MCF 10A (cell line): ENCODE measurements around the gene PLEKHA5. TPM values are rescaled to one million over a fixed set of nuclear protein-coding genes. Genes with fewer than 3 reads are reported as not detected.

Source experiments
- BruUV-seq: library from RNA; stranded (reverse); fragments of 400-500 nt; replicated peaks from 2 replicates; lab custom pipeline; 2021; lab: Mats Ljungman, UMichigan
- CTCF ChIA-PET: fragments of 300-600 bp; sonication (Branson Sonifier 250); formaldehyde crosslinking; extraction: SDS; loops from one replicate; lab custom pipeline; 2021; ENCODE audit warnings: antibody characterized with exemption, inconsistent platforms; lab: Yijun Ruan, JAX
- POLR2A ChIA-PET: fragments of 300-600, 350-650 bp; sonication (Branson Sonifier 250); formaldehyde crosslinking; extraction: SDS; loops from one replicate; lab custom pipeline; 2020; ENCODE audit warnings: antibody characterized with exemption, inconsistent platforms; lab: Yijun Ruan, JAX
- DNase-seq: peaks from one replicate; pipeline ENCODE4 v3.0.0-alpha.2; 2018; ENCODE audit not compliant: unreplicated experiment
- H3K27ac Mint-ChIP-seq: one replicate; pipeline ENCODE4 v1.8.0; 2022; ENCODE audit warnings: mild to moderate bottlenecking, low read depth, mixed read lengths; ENCODE audit not compliant: unreplicated experiment
- H3K27me3 Mint-ChIP-seq: one replicate; pipeline ENCODE4 v1.8.0; 2022; ENCODE audit warnings: mixed read lengths; ENCODE audit not compliant: insufficient read depth, unreplicated experiment
- H3K36me3 Mint-ChIP-seq: one replicate; pipeline ENCODE4 v1.8.0; 2022; ENCODE audit warnings: mild to moderate bottlenecking, moderate library complexity, mixed read lengths; ENCODE audit not compliant: insufficient read depth, unreplicated experiment
- H3K4me1 Mint-ChIP-seq: one replicate; pipeline ENCODE4 v1.8.0; 2022; ENCODE audit warnings: mixed read lengths; ENCODE audit not compliant: insufficient read depth, unreplicated experiment
- H3K4me3 Mint-ChIP-seq: one replicate; pipeline ENCODE4 v1.8.0; 2022; ENCODE audit warnings: mild to moderate bottlenecking, moderate library complexity, mixed read lengths; ENCODE audit not compliant: unreplicated experiment
- H3K9me3 Mint-ChIP-seq: one replicate; pipeline ENCODE4 v1.8.0; 2022; ENCODE audit warnings: mixed read lengths; ENCODE audit not compliant: unreplicated experiment
- intact Hi-C: fragments of 100-400 bp; cut with micrococcal nuclease; formaldehyde crosslinking; loops from 2 replicates; pipeline ENCODE4 v1.14.1; 2022
- total RNA-seq: library from RNA; stranded (reverse); gene quantifications from 2 replicates; pipeline ENCODE4 v1.2.3, GENCODE V29; 2022
- TF ChIP-seq, protein P1 (sequence below): fragments of 200-600 bp; IDR thresholded peaks from one replicate; pipeline ENCODE4 v1.8.0; 2022; ENCODE audit warnings: antibody characterized with exemption, mild to moderate bottlenecking; ENCODE audit not compliant: unreplicated experiment

PLEKHA5 gene
- total RNA-seq, 1 experiment from 2014 or later = 25.2 TPM

GRCh38 chr12:19222558-19222957 lies 93.0 kb downstream of the PLEKHA5 start:
- no peak for DNase-seq
- TF ChIP-seq, protein P1, sequence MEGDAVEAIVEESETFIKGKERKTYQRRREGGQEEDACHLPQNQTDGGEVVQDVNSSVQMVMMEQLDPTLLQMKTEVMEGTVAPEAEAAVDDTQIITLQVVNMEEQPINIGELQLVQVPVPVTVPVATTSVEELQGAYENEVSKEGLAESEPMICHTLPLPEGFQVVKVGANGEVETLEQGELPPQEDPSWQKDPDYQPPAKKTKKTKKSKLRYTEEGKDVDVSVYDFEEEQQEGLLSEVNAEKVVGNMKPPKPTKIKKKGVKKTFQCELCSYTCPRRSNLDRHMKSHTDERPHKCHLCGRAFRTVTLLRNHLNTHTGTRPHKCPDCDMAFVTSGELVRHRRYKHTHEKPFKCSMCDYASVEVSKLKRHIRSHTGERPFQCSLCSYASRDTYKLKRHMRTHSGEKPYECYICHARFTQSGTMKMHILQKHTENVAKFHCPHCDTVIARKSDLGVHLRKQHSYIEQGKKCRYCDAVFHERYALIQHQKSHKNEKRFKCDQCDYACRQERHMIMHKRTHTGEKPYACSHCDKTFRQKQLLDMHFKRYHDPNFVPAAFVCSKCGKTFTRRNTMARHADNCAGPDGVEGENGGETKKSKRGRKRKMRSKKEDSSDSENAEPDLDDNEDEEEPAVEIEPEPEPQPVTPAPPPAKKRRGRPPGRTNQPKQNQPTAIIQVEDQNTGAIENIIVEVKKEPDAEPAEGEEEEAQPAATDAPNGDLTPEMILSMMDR = no peak
- CTCF ChIA-PET = interaction anchor here (0.6 to 2.2 kb wide), 19 partner anchors 9 to 1469 kb away, joined by 3 to 13 read pairs (median 5); no protein-coding TSS in a partner anchor
- peaks cover 7% of the 10 kb centered on the region for H3K36me3 Mint-ChIP-seq
- no peaks in the 10 kb centered on the region for H3K9me3 Mint-ChIP-seq
- intact Hi-C loops = loop anchor here (2.0 kb wide), 1 partner anchor 40 kb away; no protein-coding TSS in a partner anchor
- no peak overlapping the region for H3K4me3 Mint-ChIP-seq
- peaks cover 21% of the 10 kb centered on the region for H3K4me1 Mint-ChIP-seq
- no peaks in the 10 kb centered on the region for H3K27me3 Mint-ChIP-seq
- POLR2A ChIA-PET = interaction anchor here (1.0 kb wide), 1 partner anchor 11 kb away, joined by 3 read pairs; no protein-coding TSS in a partner anchor
- peak overlapping the region; percentile 64 for H3K27ac Mint-ChIP-seq
- BruUV-seq = no TSS peak

DNA sequence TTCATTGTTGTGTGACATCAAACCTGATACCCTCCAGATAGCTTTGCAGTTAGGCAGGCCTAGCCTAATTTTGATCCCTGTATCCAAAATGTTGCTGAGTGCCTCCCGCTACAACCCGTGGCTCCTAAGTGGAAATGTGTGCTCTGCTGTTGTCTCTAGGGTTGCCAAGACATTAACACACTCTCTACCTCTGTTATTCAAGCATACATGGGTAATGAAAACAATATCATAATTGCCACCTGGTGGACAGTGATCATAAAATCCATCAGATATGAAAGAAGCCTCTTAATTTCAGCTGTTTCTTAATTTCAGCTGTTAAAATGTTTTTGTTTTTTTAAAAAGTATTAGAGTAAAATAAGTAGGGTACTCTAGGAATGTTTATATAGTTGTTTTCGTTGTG lies 93.5 kb downstream of the PLEKHA5 start:
- POLR2A ChIA-PET = no interaction called here
- BruUV-seq = no TSS peak
- intact Hi-C loops = loop anchor here (2.0 kb wide), 1 partner anchor 40 kb away; no protein-coding TSS in a partner anchor
- no peak overlapping the region for H3K4me3 Mint-ChIP-seq
- H3K36me3 Mint-ChIP-seq = peaks cover 7% of the 10 kb centered on the region
- peaks cover 26% of the 10 kb centered on the region for H3K4me1 Mint-ChIP-seq
- no peaks in the 10 kb centered on the region for H3K27me3 Mint-ChIP-seq
- H3K27ac Mint-ChIP-seq = peak overlapping the region; percentile 64
- TF ChIP-seq, protein P1 = peak; percentile 31
- CTCF ChIA-PET = interaction anchor here (0.6 to 2.2 kb wide), 20 partner anchors 8 to 1470 kb away, joined by 3 to 13 read pairs (median 5); no protein-coding TSS in a partner anchor
- H3K9me3 Mint-ChIP-seq = no peaks in the 10 kb centered on the region
- DNase-seq = peak; percentile 47

DNA sequence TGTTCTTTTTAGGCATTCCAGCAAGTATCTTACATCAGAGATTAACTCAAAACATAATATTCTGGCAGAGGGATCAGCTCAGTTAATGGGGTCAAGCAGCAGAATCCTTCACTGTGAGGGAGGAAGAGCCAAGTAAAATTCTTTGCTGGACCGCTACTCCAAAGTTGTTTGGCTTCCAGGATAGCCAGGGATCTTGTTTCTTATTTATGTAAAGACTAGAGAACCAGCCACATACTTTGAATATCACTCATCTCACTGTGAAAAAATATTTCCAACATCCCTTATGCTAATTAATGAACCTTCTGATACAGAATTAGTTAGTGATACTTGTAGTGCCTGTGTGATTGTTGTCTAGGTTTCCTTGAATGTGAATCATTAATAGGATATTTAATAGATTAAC lies 94.2 kb downstream of the PLEKHA5 start:
- Mint-ChIP-seq H3K4me1 (peaks cover 31% of the 10 kb centered on the region), H3K27ac (peak overlapping the region; percentile 64), H3K9me3 (no peaks in the 10 kb centered on the region), H3K27me3 (no peaks in the 10 kb centered on the region), H3K4me3 (no peak overlapping the region), H3K36me3 (peaks cover 7% of the 10 kb centered on the region)
- TF ChIP-seq, protein P1 = no peak
- no TSS peak for BruUV-seq
- intact Hi-C loops = loop anchor here (2.0 kb wide), 1 partner anchor 41 kb away; no protein-coding TSS in a partner anchor
- POLR2A ChIA-PET = interaction anchor here (0.5 kb wide), 1 partner anchor 48 kb away, joined by 4 read pairs; no protein-coding TSS in a partner anchor
- no peak for DNase-seq
- CTCF ChIA-PET = interaction anchor here (0.6 to 2.2 kb wide), 7 partner anchors 13 to 794 kb away, joined by 3 to 13 read pairs (median 5); no protein-coding TSS in a partner anchor

DNA sequence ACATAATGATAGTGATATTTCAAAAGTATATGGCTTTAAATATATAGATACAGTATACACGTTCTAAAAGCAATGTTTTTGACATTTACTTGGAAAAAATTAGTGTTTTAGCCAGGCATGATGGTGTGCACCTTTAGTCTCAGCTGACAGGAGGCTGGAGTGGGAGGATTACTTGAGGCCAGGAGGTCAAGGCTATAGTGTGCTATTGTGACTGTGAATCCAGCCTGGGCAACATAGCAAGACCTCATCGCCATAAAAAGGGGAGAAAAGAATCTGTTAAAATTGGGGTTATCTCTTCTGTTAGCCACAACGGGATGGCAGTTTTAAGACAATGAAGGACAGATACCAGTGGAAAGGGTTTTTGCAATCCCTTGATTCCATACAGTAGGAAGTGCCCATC lies 95.2 kb downstream of the PLEKHA5 start:
- Mint-ChIP-seq H3K9me3 (peaks cover 6% of the 10 kb centered on the region), H3K36me3 (peaks cover 15% of the 10 kb centered on the region), H3K27me3 (no peaks in the 10 kb centered on the region), H3K4me1 (peaks cover 31% of the 10 kb centered on the region), H3K4me3 (no peak overlapping the region), H3K27ac (no peak overlapping the region)
- DNase-seq = no peak
- TF ChIP-seq, protein P1 = no peak
- no TSS peak for BruUV-seq
- ChIA-PET CTCF (no interaction called here), POLR2A (no interaction called here)
- intact Hi-C loops = no loop called here
